HL-60 (cell line): ENCODE results near the gene OGDH.

ENCODE experiments used
- DNase-seq, 2 experiments: peaks; one replicate each; pipeline ENCODE4 v3.0.0-alpha.2; 2010 to 2020; ENCODE audit warnings: low read depth in 1 of 2, low spot score in 1 of 2
- H3K27ac ChIP-seq: fragments of 250-450 bp; sonication (Bioruptor Pico); replicated peaks from 2 replicates; pipeline ENCODE4 v1.5.1; 2020; ENCODE audit warnings: mild to moderate bottlenecking, moderate library complexity
- H3K27me3 ChIP-seq: fragments of 250-450 bp; sonication (Bioruptor Pico); 2 replicates; pipeline ENCODE4 v1.5.1; 2021; ENCODE audit warnings: mild to moderate bottlenecking, moderate library complexity; ENCODE audit not compliant: insufficient read depth, poor library complexity, severe bottlenecking
- H3K4me3 ChIP-seq: replicated peaks from 2 replicates; pipeline ENCODE4 v1.5.1; 2011; ENCODE audit warnings: mild to moderate bottlenecking, control low read depth, low read length; ENCODE audit not compliant: insufficient read depth
- GABPA ChIP-seq: IDR thresholded peaks from 2 replicates; pipeline ENCODE4 v1.6.1; 2012; ENCODE audit warnings: low read depth
- POLR2AphosphoS5 ChIP-seq: IDR thresholded peaks from 2 replicates; pipeline ENCODE4 v1.6.1; 2012; ENCODE audit warnings: low read depth
- SPI1 ChIP-seq: IDR thresholded peaks from 2 replicates; pipeline ENCODE4 v1.6.1; 2012; ENCODE audit warnings: low read depth, mild to moderate bottlenecking, borderline replicate concordance
- TF ChIP-seq, protein P1 (sequence below): IDR thresholded peaks from one replicate; pipeline ENCODE4 v1.5.1; 2011; ENCODE audit warnings: low read length, control low read depth, inconsistent platforms; ENCODE audit not compliant: insufficient read depth
- TF ChIP-seq, protein P2 (sequence below): IDR thresholded peaks from 2 replicates; pipeline ENCODE4 v1.6.1; 2012; ENCODE audit warnings: low read depth; ENCODE audit not compliant: insufficient replicate concordance

OGDH gene

DNA sequence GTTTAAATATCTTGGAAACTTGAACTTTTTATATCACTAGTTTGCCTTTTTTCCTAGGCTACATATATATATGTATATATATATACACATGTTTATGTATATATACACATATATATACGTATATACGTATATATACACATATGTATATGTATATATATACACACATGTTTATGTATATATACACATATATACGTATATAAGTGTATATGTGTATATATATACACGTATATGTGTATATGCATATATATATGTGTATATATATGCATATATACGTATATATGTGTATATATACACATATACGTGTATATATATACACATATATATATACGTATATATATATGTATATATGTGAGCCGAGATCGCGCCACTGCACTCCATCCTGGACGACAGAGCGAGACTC, 10.1 kb downstream of the OGDH start:
- DNase-seq: no peak
- Histone ChIP-seq H3K27me3 (no peaks in the 10 kb centered on the region), H3K4me3 (no peak overlapping the region), H3K27ac (no peak overlapping the region)
- TF ChIP-seq POLR2AphosphoS5 (no peak), SPI1 (no peak), GABPA (no peak)
- TF ChIP-seq, protein P1, sequence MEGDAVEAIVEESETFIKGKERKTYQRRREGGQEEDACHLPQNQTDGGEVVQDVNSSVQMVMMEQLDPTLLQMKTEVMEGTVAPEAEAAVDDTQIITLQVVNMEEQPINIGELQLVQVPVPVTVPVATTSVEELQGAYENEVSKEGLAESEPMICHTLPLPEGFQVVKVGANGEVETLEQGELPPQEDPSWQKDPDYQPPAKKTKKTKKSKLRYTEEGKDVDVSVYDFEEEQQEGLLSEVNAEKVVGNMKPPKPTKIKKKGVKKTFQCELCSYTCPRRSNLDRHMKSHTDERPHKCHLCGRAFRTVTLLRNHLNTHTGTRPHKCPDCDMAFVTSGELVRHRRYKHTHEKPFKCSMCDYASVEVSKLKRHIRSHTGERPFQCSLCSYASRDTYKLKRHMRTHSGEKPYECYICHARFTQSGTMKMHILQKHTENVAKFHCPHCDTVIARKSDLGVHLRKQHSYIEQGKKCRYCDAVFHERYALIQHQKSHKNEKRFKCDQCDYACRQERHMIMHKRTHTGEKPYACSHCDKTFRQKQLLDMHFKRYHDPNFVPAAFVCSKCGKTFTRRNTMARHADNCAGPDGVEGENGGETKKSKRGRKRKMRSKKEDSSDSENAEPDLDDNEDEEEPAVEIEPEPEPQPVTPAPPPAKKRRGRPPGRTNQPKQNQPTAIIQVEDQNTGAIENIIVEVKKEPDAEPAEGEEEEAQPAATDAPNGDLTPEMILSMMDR: no peak
- TF ChIP-seq, protein P2, sequence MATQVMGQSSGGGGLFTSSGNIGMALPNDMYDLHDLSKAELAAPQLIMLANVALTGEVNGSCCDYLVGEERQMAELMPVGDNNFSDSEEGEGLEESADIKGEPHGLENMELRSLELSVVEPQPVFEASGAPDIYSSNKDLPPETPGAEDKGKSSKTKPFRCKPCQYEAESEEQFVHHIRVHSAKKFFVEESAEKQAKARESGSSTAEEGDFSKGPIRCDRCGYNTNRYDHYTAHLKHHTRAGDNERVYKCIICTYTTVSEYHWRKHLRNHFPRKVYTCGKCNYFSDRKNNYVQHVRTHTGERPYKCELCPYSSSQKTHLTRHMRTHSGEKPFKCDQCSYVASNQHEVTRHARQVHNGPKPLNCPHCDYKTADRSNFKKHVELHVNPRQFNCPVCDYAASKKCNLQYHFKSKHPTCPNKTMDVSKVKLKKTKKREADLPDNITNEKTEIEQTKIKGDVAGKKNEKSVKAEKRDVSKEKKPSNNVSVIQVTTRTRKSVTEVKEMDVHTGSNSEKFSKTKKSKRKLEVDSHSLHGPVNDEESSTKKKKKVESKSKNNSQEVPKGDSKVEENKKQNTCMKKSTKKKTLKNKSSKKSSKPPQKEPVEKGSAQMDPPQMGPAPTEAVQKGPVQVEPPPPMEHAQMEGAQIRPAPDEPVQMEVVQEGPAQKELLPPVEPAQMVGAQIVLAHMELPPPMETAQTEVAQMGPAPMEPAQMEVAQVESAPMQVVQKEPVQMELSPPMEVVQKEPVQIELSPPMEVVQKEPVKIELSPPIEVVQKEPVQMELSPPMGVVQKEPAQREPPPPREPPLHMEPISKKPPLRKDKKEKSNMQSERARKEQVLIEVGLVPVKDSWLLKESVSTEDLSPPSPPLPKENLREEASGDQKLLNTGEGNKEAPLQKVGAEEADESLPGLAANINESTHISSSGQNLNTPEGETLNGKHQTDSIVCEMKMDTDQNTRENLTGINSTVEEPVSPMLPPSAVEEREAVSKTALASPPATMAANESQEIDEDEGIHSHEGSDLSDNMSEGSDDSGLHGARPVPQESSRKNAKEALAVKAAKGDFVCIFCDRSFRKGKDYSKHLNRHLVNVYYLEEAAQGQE: no peak

DNA sequence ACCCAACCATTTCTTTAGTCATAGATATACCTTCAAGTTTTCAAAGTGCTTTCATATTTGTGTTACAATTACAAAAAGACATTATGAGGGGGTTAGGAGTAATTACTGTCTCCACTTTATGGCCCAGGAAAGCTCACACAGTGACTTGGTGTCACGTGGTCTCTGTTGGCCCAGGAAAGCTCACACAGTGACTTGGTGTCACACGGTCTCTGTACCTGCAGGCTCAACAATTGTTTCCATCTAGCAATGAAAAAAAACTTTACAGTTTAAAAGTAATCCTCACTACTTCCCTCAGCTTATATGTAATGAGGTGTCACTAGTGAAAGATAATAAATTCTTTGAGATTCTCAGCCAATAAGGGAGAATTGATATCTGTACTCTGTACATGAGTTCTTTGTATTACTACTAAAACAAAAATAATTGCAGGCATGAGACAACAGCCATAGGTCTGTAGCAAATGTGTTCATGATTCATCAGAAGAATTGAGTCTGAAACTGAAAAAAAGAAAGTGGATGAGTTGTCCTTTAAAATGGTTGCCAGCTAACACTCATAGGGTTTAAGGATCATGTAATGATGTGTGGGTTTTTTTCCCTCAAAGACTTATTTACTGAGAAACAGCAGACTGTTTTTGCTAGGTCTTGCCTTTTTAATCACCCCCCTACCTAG, 10.9 kb downstream of the OGDH start:
- no peak overlapping the region for H3K27ac ChIP-seq
- no peak for TF ChIP-seq POLR2AphosphoS5
- no peak for TF ChIP-seq SPI1
- TF ChIP-seq GABPA: no peak
- TF ChIP-seq, protein P2: no peak
- TF ChIP-seq, protein P1: no peak
- DNase-seq: no peak

DNA sequence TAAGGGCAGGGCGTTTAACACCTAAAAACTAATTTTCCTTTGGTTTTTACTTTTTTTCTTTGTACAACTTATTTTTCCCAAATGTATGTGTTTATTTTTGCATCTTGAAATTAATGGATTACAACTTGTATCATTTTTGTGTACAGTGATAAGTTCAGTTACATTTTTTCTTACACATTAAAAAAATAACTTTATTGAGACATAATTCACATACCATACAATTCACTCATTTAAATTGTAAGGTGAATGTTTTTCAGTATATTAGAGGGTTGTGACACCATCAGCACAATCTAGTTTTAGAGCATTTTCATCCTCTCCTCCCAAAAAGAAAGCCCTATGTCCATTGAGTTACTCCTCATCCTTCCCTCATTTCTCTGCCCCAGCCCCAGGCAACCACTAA, 11.6 kb downstream of the OGDH start:
- TF ChIP-seq GABPA: no peak
- TF ChIP-seq, protein P2: no peak
- no peak for TF ChIP-seq POLR2AphosphoS5
- TF ChIP-seq, protein P1: no peak
- no peak for TF ChIP-seq SPI1
- DNase-seq: no peak
- H3K27ac ChIP-seq: no peak overlapping the region
- H3K4me3 ChIP-seq: no peak overlapping the region
- H3K27me3 ChIP-seq: no peaks in the 10 kb centered on the region

More for the DNA sequence above, 10.9 kb downstream of the OGDH start:
- no peak overlapping the region for H3K4me3 ChIP-seq
- no peaks in the 10 kb centered on the region for H3K27me3 ChIP-seq
